Measurements from ENCODE around the gene XPC.
"Not testable (repeated sequence)": the region's sequence is repeated elsewhere in the genome, so short reads cannot be mapped to it uniquely, and the experiment has no call there.

The XPC gene

DNA sequence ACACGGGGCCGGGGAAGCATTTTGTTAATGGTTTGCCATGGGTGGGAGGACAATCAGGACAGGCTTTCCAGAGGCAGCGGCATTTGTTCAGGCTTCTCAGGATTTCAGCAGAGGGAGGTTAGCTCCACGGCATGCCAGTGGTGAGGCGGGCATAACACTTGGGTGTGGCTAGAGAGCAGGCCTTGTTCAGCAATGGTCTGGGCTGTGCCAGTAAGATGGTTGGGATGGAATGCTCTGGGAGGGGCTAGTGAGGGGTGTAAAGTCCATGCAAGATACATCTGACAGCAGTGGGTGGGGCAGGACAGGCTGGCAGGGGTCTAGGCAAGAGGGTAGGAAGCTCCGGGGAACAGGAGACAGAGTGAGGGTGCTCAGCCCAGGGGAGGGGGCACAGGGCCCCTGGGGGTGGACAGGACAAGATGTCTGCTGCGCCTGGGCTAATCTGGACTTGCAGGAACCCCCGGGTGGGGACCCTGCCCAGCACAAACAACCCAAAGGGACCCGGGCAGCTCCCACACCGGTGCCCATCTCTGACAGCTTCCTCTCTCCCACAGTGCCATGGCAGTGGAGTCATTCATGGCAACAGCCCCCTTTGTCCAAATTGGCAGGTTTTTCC is 45.1 kb downstream of the XPC start:
- DNase-seq (ENCODE audit: low spot score), result no peak

DNA sequence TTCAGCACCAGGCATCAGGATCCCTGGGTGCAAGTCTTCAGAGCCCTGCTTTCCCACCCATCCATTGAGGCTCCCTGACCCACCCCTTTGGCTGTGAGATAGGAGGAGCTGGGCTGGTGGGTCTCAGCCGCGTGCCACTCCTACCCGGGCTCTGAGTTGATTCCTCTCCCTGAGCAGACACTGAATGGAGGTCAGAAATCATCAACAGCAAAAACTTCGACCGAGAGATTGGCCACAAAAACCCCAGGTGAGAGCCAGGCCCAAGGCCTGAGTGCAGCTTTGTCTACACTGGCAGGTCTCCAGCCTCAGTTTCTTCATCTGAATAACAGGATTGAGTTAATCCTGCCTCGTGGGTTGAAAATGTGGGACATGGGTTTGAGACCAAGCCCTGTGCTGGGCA is 45.7 kb downstream of the XPC start:
- no peak for DNase-seq (ENCODE audit: low spot score)

DNA sequence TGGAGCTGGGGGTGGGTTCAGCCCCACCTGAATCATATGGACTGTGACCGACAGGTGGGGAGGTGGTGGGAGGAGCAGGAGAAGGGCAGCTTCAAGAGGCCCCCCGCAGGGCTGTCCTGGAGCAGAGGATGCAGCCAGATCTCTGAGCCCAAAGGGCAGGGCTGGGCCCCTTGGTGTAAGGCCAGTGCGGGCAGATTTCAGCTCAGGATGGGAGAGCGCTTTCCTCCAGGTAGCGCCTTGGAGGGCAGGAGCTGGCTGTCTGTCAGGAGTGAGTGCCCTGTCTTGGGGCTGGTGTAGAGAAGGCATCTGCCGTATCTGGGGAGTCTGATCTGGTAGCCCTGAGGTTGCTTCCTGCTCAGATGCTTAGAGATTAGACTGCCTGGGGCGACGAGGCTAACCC is 46.3 kb downstream of the XPC start:
- no peak for DNase-seq (ENCODE audit: low spot score)

DNA sequence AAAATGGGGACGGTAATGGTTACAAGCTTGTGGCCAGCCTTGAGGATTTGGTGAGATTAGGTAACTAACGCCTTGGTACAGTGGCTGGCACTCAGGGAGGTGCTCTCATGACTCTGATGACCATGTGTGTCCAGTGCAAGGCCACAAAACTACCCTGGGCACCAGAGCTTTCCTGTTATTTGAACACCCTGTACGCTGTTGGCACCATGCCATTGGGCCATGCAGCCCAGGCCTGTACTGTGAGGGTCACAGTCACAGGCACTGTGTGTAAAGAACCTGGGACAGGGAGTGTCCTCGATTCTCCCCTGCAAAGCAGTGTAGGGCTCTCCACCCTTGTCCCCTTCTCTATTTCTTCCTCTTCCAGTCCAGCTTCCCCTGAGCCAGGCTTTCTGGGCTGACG is 47.3 kb downstream of the XPC start:
- DNase-seq (ENCODE audit: low spot score), result no peak

GRCh38 chr3:14130707-14131106 is 47.7 kb downstream of the XPC start:
- no peak for DNase-seq (ENCODE audit: low spot score)

DNA sequence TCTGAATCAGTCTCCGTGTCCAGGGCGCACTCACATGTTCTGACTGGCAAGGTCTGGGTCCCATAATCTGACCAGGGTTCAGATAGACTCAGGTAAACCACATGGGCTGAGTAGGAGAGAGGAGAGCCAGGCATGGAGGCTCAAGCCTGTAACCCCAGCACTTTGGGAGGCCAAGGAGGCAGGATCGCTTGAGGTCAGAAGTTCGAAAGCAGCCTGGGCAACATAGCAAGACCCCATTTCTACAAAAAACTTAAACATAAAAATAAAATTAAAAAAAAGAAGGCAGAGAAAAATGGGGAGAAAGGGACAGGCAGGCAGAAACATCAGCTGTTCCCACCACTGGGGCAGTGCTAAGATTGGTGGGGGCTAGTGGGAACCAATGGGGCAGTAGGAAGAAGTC is 48.2 kb downstream of the XPC start:
- DNase-seq (ENCODE audit: low spot score), result no peak

GRCh38 chr3:14129296-14129695 is 49.1 kb downstream of the XPC start:
- no peak for DNase-seq (ENCODE audit: low spot score)

DNA sequence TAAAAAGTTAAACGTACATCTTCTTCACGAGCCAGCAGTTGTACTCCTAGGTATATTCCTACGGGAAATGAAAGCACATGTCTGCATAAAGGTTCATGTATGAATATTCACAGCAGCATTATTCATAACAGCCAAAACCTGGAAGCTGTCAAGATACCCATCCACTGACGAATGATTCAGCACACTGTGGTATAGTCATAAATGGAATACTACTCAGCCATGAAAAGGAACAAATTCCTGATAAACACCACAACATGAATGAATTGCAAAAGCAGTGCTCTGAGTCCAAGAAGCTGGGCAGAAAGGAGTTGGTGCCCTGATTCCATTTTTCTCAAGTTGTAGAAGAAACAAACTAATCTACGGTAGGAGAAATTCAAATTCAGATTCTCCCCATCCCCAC is 49.7 kb downstream of the XPC start:
- no peak for DNase-seq (ENCODE audit: low spot score)

- DNase-seq (ENCODE audit: low spot score), result peak; percentile 5
These were observed 50.8 kb downstream of the XPC start for GRCh38 chr3:14127516-14128161.

GRCh38 chr3:14126887-14127505 is 51.4 kb downstream of the XPC start:
- DNase-seq (ENCODE audit: low spot score), result no peak

DNA sequence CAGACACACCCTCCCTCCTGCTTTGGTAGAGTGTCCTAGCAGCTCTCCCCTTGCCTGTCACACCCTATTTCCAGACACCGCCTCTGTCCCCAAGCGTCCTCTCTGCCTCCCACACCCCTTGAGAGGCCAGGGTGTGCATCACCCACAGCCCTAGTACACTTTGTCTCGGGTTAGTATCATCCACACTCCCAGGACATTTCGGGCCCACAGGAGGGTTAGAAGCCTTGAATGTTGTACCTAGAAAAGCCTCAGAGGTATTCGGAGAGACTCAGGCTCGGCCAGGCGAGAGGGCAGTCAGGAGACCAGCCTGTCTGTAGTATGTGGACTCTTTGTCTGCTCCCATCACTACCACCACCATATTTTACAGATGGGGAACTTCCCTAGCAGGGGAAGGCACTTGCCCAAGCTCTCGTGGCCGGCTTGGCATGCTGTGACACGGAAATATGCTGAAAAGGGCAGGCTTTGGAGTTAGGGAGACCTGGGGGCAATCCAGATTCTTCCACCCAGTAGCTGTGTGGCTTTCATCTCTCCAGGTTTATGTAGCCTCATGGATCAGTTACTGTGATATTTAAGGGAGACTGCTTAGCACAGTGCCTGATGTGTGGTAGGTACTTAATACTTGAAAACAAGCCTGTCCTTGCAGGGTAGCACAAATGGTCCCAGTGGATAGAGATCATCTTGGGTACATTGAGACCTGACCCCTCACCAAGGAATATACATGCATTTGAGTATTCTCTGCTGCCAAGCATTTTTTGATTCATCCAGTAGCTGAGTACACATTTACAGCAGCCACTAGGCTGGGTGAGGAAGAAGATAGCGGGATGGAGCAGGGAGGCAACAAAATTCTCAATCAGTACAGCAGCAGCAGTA is 52.1 kb downstream of the XPC start:
- DNase-seq (ENCODE audit: low spot score), result peak; percentile 6

- DNase-seq (ENCODE audit: low spot score), result peak; percentile 69
These were observed 53.0 kb downstream of the XPC start for GRCh38 chr3:14125193-14126016.

GRCh38 chr3:14124615-14125192 is 53.7 kb downstream of the XPC start, which contains the start of the genes CHCHD4 and TMEM43:
TSS of gene CHCHD4 (minus strand) at chr3:14124870. CDS start at chr3:14124676, 194 bp downstream.
TSS of gene TMEM43 (plus strand) at chr3:14125052. CDS start at chr3:14125194, 142 bp downstream.
- peak; percentile 100 for DNase-seq (ENCODE audit: low spot score)

DNA sequence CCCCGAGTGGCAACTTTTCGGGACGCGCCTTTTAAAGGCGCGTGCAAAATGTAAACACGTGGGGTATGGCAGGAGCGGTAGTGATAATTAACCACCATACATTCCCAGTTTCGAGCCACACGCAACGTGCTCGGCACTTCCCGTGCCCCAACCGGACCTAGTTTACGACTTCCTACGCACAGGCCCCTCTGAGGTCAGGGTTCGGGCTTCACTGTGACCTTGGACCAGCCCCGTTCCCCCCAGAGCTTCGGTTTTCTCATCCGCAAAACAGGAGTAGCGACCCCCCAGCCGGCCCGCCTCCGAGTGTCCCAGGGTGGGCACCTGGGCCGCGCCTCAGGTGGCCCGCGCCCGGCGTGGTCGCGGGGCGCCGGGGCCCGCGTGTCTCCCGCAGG is 54.2 kb downstream of the XPC start:
- DNase-seq (ENCODE audit: low spot score), result peak; percentile 81

DNA sequence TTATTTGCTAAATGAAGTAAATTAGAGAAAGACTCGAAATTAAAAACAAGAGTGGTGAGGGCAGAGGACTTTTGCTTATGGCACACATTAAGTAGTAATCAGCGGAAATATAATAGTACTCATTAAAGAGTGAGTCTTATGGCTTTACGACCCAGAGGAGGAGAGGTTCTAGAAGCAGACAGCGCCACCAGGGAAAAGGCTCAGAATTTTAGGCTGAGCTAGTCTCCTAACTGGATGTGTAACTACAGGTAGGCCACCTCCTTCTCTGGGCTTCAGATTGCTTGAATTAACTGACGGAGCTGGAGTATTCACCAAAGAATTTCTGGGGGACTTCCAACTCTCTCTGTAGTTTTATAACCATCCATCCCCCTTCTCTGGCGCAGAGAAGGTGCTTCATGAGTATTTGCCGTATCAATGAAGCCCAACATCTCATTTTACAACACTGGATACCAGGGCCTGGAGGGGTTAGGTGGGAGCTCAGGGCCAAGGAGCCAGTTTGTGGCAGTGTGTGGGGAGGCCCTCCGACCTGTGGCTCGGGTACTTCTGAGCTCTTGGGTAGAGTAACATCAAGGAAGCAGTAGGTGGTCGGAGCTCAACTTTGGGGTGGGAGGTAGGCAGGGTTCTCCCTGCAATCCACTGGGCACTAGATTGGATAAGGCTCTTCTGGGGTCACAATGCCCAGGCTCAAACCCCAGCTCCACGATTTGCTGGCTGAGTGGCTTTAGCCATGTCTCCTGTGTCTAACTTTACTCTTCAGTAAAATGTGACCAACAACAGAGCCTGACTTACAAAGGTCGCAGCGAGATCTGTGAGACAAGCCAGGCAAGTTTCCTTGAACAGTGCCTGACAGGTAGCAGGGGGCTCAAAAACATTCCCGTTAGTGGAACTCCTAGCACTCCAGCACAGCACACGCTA is 54.8 kb downstream of the XPC start:
- DNase-seq (ENCODE audit: low spot score), result peak; percentile 12

GRCh38 chr3:14122301-14122700 is 56.1 kb downstream of the XPC start:
- DNase-seq (ENCODE audit: low spot score), result no peak

DNA sequence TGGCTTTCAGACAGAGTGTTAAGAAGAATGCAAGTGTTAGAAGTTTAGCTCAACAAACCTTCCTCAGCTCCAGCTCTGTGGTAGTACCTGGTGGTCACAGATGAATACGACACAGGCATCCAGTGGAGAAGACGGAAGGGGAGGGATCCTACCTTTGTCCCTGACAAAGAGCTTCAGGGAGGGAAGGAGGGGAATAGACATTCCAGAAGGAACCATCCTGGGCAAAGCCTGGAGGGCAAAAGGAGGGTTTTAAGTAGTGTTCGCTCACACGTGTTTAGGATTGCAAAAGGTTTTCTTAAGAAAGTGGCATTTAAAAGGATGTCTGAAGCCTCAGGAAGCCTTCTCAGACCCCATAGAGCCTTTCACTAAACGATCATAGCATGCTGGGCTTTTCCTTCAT is 56.5 kb downstream of the XPC start:
- peak; percentile 8 for DNase-seq (ENCODE audit: low spot score)

- DNase-seq (ENCODE audit: low spot score), result not testable (repeated sequence)
These were observed 57.4 kb downstream of the XPC start for GRCh38 chr3:14120921-14121448.

DNA sequence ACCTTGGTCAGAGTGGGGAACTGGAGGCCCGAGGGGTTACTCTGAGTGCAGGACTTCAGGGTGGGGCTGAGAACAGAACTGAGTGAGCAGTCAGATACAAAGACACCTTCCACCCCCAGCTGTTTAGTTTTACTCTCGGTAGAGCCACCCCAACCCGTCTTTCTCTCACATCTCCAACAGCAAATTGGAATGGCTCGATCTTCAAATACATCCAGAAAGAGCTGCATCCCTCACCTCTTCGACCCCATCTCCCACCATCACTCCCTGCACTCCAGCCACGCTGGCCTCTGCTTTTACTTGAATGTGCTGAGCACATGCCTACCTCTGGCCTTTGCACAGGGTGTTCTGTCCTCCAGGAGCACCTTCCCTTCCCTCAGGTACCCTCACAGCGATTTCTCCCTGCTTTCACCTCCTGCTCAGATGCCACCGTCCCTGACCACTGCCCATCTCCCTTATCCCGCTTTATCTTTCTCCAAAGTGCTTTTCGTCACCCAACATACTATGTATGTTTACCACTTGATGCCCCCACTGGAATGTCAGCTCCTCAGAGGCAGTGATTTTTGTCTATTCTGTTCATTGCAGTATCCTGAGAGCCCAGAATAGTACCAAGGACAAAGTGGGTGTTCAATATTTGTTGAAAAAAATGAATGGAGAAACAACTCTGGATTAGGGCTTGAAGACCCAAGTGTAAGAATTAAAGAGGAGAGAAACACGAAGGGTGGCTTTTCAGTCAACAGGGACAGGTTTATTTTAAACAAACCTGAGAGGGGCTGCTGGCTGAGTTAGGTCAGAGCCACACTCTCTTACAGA is 58.1 kb downstream of the XPC start:
- no peak for DNase-seq (ENCODE audit: low spot score)

All from HuH-7 (cell line).